Activated T-cell treated with anti-CD3 and anti-CD28 coated beads, Interleukin-2, amount 50 U/mL, for 1 hour (primary cell): ENCODE results near the gene GPR87.

Experiments
- DNase-seq: peaks from one replicate; pipeline ENCODE4 v3.0.0-alpha.2; 2020

The GPR87 gene

DNA sequence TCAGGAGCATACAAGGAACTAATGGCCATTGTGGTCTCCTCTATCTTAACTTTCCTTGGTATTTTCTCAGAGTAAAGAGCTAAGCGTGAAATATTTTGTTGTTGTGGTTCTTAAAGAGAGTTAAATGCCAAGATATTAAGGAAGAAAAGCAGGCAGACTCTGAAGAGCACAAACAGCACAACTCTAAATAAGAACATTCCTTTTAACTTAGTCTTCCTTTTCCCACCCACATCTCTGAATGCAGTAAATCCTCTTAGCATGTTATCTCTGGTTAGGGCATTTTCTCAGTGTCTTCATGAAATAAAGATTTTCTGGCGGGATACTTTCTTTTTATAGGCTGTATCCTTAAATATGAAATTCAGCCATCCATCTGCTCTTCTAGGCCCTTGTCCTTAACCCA lies 1.5 kb downstream of the GPR87 start:
- DNase-seq = no peak

DNA sequence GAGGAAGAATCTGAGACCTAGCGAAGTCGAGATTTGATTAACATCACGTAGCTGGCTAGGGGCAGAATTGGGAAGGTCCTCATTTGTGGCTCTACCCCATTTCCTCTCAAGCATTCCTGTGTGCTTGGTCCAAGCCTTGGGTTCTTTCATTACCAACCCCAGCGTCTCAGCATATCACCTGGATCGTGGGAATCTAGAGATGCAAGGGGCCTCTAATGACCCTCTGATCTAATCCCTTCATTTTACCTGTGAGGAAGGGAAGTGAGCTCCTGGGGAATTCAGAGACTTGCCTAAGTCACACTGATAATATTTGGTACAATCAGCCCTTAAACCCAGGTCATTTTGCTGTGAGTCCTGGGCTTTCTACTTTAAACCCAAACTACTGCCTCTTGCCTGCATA lies 2.0 kb downstream of the GPR87 start:
- no peak for DNase-seq

DNA sequence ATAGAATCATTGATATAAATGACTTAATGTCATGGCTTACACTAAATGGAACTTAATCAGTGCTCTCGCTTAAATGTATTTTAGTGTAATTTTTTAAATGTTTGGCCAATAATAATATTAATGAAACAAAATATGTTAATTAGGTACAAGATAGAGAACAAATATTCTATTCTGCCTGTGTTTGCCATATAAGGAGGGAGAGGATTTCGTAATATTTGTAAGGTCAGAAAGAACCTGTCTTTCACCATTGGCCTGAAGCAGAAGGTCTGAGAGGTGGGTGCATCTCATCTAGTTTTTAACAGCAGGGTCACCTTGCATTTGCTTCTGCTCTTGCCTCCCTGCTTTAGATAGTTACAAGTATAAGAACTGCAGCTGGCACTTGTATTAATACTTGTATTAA lies 2.5 kb downstream of the GPR87 start:
- no peak for DNase-seq

DNA sequence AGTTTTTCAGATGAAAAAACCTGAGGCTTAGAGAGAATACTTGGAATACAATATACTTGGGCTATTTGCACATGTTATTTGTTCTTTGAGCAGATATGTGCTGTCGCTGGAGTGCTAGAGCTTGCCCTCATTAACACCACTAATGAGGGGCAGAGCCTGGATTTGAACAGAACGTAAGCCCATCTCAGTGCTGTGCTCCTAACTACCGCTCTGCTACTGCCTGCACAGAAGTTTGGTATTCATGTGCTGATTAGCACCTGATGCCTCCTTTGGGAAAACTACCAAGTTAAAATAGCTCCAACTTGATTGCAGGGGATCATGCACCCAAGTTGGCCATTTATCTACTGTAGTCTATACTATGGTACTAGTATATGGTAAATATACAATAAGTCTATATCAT lies 3.6 kb downstream of the GPR87 start:
- DNase-seq = no peak

DNA sequence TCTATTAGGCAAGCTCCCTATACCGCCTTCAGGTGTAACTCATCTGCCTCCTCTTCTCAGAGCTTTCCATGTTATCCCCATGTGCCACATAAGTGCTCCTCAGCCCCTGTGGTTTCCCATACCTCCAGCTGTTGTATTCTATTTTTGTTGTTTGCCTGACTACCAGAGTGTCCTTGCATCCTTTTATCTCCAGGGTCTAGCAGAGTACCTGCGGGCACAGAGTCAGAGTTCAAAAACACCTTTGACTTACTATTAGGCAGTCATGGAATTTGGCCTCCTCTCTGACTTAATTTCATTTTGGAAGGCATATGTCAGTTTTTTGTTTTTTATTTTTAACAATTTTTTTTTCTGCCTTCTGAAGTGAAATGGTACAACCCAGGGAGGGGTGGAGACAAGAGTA lies 7.1 kb downstream of the GPR87 start:
- no peak for DNase-seq

DNA sequence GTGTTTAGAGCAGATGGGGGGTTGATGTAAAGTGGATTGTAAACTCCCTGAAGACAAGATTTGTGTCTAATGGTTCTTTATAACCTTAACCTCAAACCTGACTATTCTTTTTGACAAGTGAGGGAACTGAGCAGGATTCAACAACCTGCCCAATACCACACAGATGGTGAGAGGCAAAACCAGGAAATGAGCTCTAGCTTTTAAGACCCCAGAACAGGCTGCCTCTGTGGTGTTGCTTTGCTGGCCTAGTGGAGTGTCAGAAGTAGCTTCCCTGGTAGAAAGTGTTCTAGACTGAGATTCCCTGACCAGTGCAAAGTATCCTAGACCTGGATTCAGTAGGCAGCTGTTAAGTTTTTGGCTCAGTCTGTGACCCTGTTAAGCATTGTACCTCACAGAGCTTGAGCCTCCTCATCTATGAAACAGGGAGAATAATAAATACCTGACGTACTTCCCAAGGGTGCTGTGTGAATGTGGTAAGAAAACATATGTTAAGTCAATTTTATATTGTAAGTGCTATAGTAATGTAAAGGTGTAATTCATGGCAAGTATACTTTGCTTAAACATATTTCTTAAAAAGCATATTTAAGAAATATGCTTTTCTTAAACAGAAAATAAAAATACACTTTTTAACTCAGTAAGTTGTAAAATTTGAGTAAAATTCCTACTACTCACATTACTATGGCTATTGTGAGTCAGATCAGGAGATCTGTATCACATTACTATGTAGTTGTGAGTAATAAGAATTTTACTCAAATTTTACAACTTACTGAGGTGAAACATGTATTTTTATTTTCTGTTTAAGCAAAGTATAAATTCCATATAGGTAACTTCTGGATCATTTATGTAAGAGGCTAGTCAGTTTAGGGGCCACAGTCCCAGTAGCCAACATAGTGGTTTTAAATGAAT lies 8.8 kb downstream of the GPR87 start:
- DNase-seq = no peak

DNA sequence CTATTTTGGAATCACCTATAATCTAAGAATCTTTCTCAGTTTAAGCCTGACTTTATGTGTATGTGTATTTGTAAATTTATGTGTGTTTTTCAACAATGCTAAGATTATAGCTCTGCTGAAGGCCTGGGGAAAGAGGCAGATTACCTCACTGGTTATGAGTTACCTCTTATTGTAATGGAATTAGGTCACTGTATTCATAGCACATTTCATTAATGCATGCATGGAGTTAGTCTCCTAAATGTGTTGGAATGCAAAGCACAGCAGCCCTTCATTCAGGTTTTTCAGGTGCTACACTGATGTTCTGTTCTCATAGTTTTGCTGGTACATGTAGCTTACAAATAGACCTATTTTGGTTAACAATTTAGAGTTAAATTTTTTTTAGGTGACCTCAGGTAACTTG lies 9.5 kb downstream of the GPR87 start:
- DNase-seq = no peak

DNA sequence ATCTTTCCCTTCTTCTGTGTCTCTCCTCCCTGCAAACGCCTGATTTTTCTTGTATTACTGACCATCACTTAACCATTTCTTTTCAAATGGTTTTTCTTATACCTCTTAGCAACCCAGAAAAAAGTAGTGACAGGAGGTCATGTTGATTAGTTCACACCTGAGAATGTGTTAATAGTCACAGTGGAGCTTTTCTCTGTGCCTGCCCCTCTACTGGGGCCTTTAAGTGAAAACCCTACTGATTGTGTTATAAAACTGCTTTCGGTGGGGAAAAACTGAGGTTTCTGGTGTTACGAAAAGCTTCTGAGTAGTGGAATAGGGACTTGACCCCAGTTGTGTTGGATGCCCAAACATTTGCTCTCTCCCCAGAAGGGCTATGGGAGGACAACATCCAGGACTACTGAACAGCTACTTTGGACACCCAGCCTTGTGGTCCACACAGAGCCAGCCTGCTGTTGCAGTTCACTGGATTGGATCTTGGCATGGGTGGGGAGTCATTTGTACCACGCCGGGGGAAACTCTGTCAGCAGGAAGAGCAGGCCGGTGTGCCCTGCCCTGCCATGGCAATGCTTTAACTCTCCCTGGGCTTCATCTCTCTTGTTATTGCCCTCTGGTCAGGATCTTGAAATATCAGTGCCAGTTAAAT lies 10.3 kb downstream of the GPR87 start:
- no peak for DNase-seq

DNA sequence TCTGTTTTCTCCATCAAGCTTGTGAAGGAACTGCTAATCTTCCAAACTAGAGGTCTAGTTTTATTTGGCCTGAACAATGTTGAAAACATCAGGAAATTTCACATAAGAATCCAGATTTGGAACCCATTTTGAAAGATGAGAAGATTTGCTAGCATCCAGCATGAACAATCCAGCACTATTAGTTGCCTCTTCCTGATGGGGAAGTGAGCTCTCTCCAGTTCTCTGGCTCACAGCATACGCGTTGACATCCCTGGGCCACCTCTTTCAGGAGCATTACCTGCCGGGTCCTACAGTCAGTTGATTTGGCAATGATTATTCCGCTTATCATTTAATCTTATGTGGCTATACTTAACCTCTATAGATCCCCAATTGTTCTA lies 10.9 kb downstream of the GPR87 start:
- DNase-seq = no peak

DNA sequence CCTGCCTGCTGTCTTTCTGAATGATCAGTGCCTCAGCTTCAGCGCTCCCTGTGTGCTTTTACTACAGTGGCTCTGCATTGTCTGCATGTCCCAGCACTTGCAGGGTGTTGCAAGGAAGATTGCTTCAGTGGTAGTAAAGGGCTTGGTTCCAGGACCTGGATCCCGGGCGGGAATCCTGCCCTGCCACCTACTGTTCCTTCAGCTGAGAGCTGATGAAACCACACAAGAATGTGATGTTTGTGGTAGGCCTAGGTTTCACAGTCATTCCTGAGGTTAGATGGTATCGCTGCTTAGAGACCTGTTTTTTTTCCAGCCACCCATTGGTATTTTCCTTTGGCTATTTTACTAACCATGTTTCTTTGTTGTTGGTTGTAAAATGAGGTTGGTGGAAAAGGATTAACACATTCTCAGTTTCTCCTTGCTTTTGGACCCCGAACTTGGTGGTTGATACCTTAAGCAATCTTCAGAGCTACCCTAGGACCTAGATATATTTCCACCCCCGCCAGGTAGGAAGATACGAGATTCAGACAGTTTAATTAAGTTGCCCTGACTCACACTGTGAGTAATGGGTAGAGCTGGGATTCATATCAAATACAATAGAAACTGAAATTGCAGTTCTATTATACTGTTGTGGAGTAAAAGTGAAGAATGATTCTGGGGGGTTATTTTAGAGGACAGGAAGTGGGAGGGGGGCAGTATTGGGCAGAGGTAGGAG lies 11.4 kb downstream of the GPR87 start:
- no peak for DNase-seq

DNA sequence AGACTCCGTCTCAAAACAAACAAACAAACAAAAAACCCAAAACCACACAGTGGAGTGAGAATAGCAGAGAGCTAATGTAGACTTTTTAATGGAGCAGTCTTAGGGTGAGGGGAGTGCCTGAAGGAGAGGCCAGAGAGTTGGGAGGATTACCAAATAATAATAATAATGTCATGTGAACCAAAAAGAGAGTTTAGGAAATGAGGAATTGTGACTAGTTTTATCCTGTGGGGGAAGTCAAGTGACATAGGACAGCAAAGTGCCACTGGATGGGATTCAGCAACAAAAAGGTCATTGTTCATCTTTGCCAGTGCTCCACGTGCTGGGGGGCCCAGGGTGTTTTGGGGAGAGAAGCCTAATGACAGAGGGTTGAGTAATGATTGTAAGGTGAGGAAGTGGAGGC lies 12.9 kb downstream of the GPR87 start:
- DNase-seq = no peak

DNA sequence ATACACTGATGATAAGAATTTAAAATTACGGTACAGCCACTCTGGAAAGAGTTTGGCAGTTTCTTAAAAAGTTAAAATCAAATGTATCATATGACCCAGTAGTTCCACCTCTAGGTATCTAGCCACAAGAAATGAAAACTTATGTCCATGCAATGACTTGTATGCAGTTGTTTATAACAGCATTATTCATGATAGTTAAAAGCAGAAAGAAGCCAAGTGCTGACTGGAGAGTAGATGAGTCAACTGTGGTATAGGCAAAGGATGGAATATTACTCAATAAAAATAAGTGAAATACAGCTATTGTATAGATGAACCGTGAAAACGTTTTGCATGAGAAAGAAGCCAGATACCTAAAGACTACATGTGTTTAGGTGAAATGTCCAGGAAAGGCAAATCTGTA lies 14.8 kb downstream of the GPR87 start:
- DNase-seq = no peak

DNA sequence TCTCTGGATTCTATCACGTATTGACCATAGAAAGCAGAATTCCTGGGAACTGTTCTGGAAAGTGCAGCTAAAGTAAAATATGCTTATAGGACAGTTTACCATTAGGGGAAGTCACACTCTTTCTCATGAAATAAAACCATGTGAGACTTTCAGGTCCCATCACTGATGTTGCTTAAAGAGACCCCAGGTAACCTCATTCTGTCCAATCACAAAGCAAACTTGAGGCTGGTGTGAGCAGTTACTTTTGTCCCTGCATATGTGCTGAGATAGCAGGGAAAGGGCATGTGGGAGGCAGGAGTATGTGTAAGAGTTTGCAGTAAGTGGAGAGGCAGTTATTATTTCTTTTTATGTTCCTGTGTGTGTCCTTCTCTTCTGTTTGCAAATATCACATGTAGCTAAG lies 16.1 kb downstream of the GPR87 start:
- no peak for DNase-seq

DNA sequence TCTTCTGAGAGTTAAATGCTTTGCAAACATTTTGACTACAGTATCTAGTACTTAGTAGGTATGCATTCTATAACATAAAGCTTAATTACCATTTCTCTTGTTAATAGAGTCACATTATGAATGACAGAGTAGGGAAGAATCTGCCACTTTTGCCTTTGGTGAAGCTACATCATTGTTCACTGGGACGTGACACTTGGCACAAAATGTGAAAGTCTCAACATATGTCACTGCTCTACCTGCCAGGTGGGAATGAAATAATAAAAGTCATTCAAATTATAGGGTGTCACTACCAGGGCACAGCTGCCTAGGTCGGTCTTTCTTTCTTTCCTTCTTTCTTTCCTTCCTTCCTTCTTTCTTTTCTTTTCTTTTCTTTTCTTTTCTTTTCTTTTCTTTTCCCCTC lies 17.6 kb downstream of the GPR87 start:
- DNase-seq = no peak

DNA sequence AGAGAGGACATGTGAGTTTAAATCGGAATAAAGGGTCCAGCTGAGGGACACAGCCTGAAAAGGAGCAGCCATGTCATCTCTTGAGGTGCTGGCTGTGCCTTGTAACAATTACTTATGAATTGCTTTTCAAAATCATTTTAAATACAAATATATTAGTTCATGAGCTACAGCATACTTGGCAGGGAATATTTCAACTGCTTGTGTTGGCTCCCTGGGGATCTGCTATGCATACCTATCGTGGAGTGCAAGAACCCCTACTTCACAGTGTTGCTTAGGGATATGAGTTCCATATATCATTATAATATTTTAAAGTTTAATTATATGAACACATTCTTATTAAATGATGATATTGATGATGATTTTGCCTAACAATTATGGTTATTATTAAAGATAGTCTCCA lies 19.2 kb downstream of the GPR87 start:
- no peak for DNase-seq

DNA sequence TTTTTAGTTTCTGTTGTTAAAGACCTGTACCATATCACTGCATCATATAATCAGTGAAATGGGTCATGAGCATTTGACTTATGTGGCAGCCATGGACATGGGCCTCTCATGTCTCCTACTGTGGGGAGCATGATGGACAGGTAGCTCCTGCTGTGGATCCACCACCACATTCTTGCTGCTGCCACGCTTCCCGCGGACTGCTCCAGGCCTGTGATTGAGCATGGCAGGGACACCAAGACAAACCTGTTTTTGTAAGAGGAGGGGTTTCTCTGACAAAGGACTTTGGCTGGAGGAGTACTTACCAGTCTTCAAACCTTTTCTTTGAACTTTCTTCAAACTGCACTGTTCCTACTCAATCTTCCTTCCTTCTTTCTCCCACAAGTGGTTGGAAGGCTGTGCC lies 20.4 kb downstream of the GPR87 start:
- DNase-seq = no peak

DNA sequence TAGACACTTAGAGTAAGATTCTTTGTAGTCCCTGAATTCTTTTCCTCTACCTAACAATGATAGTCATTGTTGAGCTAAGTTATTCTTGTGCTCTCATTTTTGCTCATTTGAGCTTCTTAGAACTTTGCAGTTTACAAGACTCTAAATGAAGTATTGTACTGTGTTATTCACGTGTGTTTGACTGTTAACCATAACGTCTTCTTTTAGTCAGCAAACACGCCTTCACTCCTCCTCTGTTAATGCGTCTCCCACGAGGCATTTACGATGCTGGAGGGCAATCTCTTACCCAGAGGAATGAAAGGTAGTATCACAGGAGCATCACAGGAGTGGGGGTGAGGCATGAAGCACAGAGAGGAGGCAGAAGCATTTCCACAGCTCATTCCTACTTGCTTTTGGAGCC lies 23.5 kb downstream of the GPR87 start:
- no peak for DNase-seq

DNA sequence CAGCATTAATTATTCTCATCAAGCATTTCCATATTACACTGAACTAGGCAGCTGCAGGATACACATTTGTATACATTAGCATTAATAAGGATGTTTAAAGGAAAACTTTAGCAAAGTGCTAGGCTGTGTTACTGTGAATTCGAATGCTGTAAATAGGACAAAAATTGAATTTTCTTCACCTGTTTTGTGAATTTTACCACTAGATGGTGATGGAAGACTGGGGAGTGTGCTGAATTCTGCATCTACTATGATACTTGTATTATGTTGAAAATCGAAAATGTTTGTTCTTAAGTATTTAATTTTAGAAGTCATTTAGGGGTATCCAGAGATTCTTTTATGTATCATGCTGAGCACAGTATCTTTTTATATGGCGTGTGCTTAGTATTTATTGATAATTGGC lies 25.9 kb downstream of the GPR87 start:
- DNase-seq = no peak

DNA sequence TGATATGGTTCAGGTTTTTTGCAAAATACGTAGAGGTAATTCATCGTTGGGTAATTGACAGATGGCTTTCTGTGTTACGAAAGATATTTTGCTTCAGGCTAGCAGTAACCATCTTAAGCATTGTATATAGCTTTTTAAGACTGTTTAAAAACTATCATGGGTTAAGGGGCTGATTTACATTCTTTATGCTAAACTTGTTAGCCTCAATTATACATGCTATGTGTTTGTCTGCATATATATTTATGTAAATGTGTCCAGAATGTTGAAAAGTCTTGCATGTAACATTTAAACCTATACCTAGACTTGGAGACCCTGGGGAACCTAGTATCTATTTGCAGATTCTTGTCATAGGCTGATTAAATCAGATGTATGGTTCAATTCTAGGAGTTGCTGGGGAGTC lies 27.2 kb downstream of the GPR87 start:
- no peak for DNase-seq

DNA sequence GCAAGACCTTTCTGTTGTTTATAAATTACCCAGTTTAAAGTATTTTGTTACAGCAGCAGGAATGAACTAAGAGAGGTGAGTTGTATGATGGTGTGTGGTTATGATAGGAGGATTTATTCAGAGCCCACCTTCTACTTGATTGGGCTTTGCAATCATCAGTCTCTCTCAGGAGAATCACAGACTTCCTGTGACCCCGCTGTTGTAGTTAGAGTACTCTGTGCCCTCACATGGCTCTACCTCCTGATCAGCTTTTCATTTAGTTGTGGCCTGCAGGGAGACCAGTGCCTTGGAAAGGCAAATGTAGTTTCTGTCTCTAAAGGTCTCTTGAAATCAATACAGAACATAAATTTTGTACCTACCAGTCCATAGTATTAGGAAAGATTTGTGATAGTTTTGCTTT lies 30.7 kb downstream of the GPR87 start:
- no peak for DNase-seq

DNA sequence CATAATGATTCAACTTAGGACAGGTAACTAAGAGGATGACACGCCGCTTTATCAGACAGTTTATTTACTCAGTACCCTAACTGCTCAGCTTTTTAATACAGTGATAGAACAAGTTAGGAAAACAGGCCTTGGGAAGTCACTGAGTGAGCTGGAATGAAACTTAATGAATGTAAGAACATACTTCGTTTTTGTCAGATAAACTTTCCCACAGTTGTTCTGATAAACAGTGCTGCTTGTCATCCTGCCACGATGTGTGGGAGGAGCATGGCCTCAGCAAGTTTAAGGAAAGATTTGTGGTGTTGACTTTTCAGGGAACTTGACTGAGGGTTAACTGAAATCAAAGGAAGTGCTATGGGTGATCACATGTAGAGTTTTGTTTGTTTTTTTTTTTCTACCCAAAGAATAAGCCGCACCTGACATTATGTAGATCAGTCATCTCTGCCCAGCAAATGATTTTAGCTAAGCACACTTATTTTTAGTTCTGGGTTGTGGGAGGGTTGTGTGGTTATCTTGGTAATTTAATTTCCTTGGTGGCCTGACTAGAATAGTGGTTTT lies 32.6 kb downstream of the GPR87 start:
- DNase-seq = no peak

DNA sequence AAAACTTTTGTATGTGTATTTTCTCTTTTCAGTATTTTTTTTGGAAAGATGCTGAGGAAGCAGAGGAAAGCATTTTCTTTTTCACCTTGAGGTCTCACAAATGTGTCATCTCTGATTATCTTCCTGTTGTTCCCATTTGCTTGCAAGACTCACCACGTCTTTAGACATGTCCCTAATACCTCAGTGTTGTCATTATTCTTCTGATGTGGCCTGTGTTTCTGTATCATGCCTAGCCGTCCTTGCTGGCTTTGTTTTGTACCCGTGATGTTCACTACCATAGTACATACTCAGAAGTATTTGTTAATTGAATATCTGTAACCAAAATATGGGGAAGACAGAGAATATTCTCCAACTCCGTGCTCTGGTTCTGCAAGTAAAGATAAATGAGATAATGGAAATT lies 33.2 kb downstream of the GPR87 start:
- no peak for DNase-seq

DNA sequence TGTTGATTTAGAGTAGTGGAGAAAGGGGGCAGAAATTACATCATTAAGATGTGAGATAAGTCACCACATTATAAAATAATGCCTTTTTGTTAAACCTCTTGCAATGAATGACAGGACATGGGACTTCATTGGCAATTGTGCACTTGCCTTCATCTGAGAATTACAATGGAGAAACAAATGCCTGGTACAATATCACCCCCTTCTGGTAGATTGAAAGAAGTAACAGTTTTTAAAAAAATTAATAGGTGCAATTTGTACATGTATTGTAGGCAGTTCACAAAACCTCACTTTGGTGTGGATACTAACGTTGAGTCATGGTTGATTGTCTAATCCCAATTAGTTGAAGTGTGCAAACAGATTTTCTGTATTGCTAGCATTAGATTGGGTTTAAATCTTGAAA lies 33.7 kb downstream of the GPR87 start:
- no peak for DNase-seq
